ENCODE data around the gene EXOSC7. TPM values are rescaled to one million over a fixed set of nuclear protein-coding genes. Genes with fewer than 3 reads are reported as not detected.
A peak's percentile ranks its signal among the peaks of the same experiment; 100 is the strongest.

The EXOSC7 gene
- total RNA-seq, 1 donor from 2014 or later, result 36.7 TPM

GRCh38 chr3:45029216-45029615 is 53.2 kb downstream of the EXOSC7 start:
- peaks cover 68% of the 10 kb centered on the region for H3K4me1 Mint-ChIP-seq (ENCODE audit: unreplicated experiment)
- no peaks in the 10 kb centered on the region for H3K27me3 Mint-ChIP-seq (ENCODE audit: unreplicated experiment)
- no peak overlapping the region for H3K4me3 Mint-ChIP-seq (ENCODE audit: unreplicated experiment)
- peak overlapping the region; percentile 85 for H3K27ac Mint-ChIP-seq (ENCODE audit: unreplicated experiment)
- DNase-seq (ENCODE audit: extremely low spot score, unreplicated experiment), result no peak
- TF ChIP-seq, protein P1, sequence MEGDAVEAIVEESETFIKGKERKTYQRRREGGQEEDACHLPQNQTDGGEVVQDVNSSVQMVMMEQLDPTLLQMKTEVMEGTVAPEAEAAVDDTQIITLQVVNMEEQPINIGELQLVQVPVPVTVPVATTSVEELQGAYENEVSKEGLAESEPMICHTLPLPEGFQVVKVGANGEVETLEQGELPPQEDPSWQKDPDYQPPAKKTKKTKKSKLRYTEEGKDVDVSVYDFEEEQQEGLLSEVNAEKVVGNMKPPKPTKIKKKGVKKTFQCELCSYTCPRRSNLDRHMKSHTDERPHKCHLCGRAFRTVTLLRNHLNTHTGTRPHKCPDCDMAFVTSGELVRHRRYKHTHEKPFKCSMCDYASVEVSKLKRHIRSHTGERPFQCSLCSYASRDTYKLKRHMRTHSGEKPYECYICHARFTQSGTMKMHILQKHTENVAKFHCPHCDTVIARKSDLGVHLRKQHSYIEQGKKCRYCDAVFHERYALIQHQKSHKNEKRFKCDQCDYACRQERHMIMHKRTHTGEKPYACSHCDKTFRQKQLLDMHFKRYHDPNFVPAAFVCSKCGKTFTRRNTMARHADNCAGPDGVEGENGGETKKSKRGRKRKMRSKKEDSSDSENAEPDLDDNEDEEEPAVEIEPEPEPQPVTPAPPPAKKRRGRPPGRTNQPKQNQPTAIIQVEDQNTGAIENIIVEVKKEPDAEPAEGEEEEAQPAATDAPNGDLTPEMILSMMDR (IDR thresholded peaks at IDR 0.05), result no peak
- H3K9me3 Mint-ChIP-seq (ENCODE audit: unreplicated experiment), result no peaks in the 10 kb centered on the region
- H3K36me3 Mint-ChIP-seq (ENCODE audit: unreplicated experiment), result peaks cover 6% of the 10 kb centered on the region

DNA sequence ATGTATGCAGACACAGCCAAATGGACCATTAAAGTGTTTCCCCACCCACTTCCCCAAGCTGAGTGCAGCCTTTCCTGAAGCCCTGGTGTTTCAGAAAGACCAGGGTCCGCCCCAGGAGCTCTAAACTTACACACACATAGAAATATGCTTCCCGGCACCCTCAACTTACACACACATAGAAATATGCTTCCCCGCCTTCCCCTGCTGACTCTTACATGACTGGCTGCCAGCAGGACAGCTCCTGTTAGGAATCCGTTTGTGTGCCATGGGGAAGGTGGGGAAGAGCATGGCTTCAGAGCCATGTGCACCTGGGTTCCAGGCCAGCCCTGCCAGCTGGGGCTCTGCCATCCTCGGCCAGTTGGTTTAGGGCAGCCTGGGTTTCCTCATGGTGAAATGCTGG is 53.6 kb downstream of the EXOSC7 start:
- TF ChIP-seq, protein P1 (IDR thresholded peaks at IDR 0.05), result no peak
- Mint-ChIP-seq H3K4me1 (ENCODE audit: unreplicated experiment) (peaks cover 68% of the 10 kb centered on the region), H3K27ac (ENCODE audit: unreplicated experiment) (peak overlapping the region; percentile 85), H3K27me3 (ENCODE audit: unreplicated experiment) (no peaks in the 10 kb centered on the region), H3K9me3 (ENCODE audit: unreplicated experiment) (no peaks in the 10 kb centered on the region), H3K36me3 (ENCODE audit: unreplicated experiment) (peaks cover 6% of the 10 kb centered on the region), H3K4me3 (ENCODE audit: unreplicated experiment) (no peak overlapping the region)
- no peak for DNase-seq (ENCODE audit: extremely low spot score, unreplicated experiment)

GRCh38 chr3:45031531-45031930 is 55.5 kb downstream of the EXOSC7 start:
- Mint-ChIP-seq H3K4me1 (ENCODE audit: unreplicated experiment) (peaks cover 67% of the 10 kb centered on the region), H3K36me3 (ENCODE audit: unreplicated experiment) (peaks cover 6% of the 10 kb centered on the region)

DNA sequence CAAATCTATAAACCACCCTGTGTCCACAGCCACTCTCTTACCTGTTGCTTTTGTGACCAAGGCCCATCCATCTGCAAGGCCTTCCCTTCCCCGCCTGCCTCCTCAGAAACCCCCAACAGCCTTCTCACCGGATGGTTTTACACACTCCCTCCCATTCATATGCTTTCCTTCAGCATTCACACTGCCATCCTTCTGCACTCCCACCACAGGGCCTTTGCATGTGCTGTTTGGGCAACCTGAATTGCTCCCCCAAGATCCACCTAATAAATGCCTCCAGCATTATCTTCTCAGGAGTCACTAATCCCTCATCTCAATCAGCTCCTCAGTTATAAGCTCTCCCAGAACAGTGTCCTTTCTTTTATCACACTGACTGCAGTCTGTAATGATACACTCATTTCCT is 56.1 kb downstream of the EXOSC7 start:
- Mint-ChIP-seq H3K9me3 (ENCODE audit: unreplicated experiment) (no peaks in the 10 kb centered on the region), H3K27me3 (ENCODE audit: unreplicated experiment) (no peaks in the 10 kb centered on the region), H3K4me1 (ENCODE audit: unreplicated experiment) (peaks cover 67% of the 10 kb centered on the region), H3K27ac (ENCODE audit: unreplicated experiment) (peak overlapping the region; percentile 17), H3K4me3 (ENCODE audit: unreplicated experiment) (no peak overlapping the region), H3K36me3 (ENCODE audit: unreplicated experiment) (peaks cover 6% of the 10 kb centered on the region)
- TF ChIP-seq, protein P1 (IDR thresholded peaks at IDR 0.05), result no peak
- no peak for DNase-seq (ENCODE audit: extremely low spot score, unreplicated experiment)

More at GRCh38 chr3:45031531-45031930, 55.5 kb downstream of the EXOSC7 start:
- no peaks in the 10 kb centered on the region for H3K9me3 Mint-ChIP-seq (ENCODE audit: unreplicated experiment)
- DNase-seq (ENCODE audit: extremely low spot score, unreplicated experiment), result no peak
- H3K4me3 Mint-ChIP-seq (ENCODE audit: unreplicated experiment), result no peak overlapping the region
- TF ChIP-seq, protein P1 (IDR thresholded peaks at IDR 0.05), result no peak
- H3K27ac Mint-ChIP-seq (ENCODE audit: unreplicated experiment), result no peak overlapping the region
- no peaks in the 10 kb centered on the region for H3K27me3 Mint-ChIP-seq (ENCODE audit: unreplicated experiment)

GRCh38 chr3:45033791-45034190 is 57.7 kb downstream of the EXOSC7 start:
- no peaks in the 10 kb centered on the region for H3K27me3 Mint-ChIP-seq (ENCODE audit: unreplicated experiment)
- H3K9me3 Mint-ChIP-seq (ENCODE audit: unreplicated experiment), result no peaks in the 10 kb centered on the region
- H3K27ac Mint-ChIP-seq (ENCODE audit: unreplicated experiment), result peak overlapping the region; percentile 84
- peaks cover 6% of the 10 kb centered on the region for H3K36me3 Mint-ChIP-seq (ENCODE audit: unreplicated experiment)
- H3K4me1 Mint-ChIP-seq (ENCODE audit: unreplicated experiment), result peaks cover 58% of the 10 kb centered on the region
- TF ChIP-seq, protein P1 (IDR thresholded peaks at IDR 0.05), result no peak
- no peak overlapping the region for H3K4me3 Mint-ChIP-seq (ENCODE audit: unreplicated experiment)
- DNase-seq (ENCODE audit: extremely low spot score, unreplicated experiment), result no peak
